ENCODE data around the gene GPR107.

Gene GPR107

GRCh38 chr9:130088051-130088450 lies 34.3 kb downstream of the GPR107 start:
- in situ Hi-C loops (cut with HindIII; ENCODE audit: low sequenced_read_pairs), result loop anchor here (25.0 kb wide), 1 partner anchor 251 kb away; the partner anchor contains the start of genes C9orf78 and USP20
- TF ChIP-seq CTCF (IDR thresholded peaks at IDR 0.05; ENCODE audit: low read depth, low read length, missing control alignments), result no peak
- DNase-seq (ENCODE audit: low read depth), result no peak
- no peak overlapping the region for H3K4me3 ChIP-seq (ENCODE audit: low read depth, low read length)

GRCh38 chr9:130089141-130089540 lies 35.4 kb downstream of the GPR107 start:
- DNase-seq (ENCODE audit: low read depth), result no peak
- in situ Hi-C loops (cut with HindIII; ENCODE audit: low sequenced_read_pairs), result loop anchor here (25.0 kb wide), 1 partner anchor 252 kb away; the partner anchor contains the start of genes C9orf78 and USP20
- no peak overlapping the region for H3K4me3 ChIP-seq (ENCODE audit: low read depth, low read length)
- TF ChIP-seq CTCF (IDR thresholded peaks at IDR 0.05; ENCODE audit: low read depth, low read length, missing control alignments), result no peak

GRCh38 chr9:130090915-130091314 lies 37.2 kb downstream of the GPR107 start:
- in situ Hi-C loops (cut with HindIII; ENCODE audit: low sequenced_read_pairs), result loop anchor here (25.0 kb wide), 1 partner anchor 254 kb away; the partner anchor contains the start of genes C9orf78 and USP20
- no peak for DNase-seq (ENCODE audit: low read depth)
- no peak overlapping the region for H3K4me3 ChIP-seq (ENCODE audit: low read depth, low read length)
- TF ChIP-seq CTCF (IDR thresholded peaks at IDR 0.05; ENCODE audit: low read depth, low read length, missing control alignments), result no peak

- in situ Hi-C loops (cut with HindIII; ENCODE audit: low sequenced_read_pairs), result loop anchor here (25.0 kb wide), 1 partner anchor 256 kb away; the partner anchor contains the start of genes C9orf78 and USP20
- DNase-seq (ENCODE audit: low read depth), result no peak
- no peak overlapping the region for H3K4me3 ChIP-seq (ENCODE audit: low read depth, low read length)
- TF ChIP-seq CTCF (IDR thresholded peaks at IDR 0.05; ENCODE audit: low read depth, low read length, missing control alignments), result no peak
Observed at GRCh38 chr9:130092910-130093309, 39.2 kb downstream of the GPR107 start.

GRCh38 chr9:130095872-130096271 lies 42.2 kb downstream of the GPR107 start:
- no peak overlapping the region for H3K4me3 ChIP-seq (ENCODE audit: low read depth, low read length)
- no peak for TF ChIP-seq CTCF (IDR thresholded peaks at IDR 0.05; ENCODE audit: low read depth, low read length, missing control alignments)
- in situ Hi-C loops (cut with HindIII; ENCODE audit: low sequenced_read_pairs), result loop anchor here (25.0 kb wide), 1 partner anchor 259 kb away; the partner anchor contains the start of genes C9orf78 and USP20
- no peak for DNase-seq (ENCODE audit: low read depth)

- in situ Hi-C loops (cut with HindIII; ENCODE audit: low sequenced_read_pairs), result no loop called here
- no peak for TF ChIP-seq CTCF (IDR thresholded peaks at IDR 0.05; ENCODE audit: low read depth, low read length, missing control alignments)
- no peak overlapping the region for H3K4me3 ChIP-seq (ENCODE audit: low read depth, low read length)
- no peak for DNase-seq (ENCODE audit: low read depth)
Observed at GRCh38 chr9:130100681-130101080, 47.0 kb downstream of the GPR107 start.
